K562 (cell line): Measurements from ENCODE around the gene PPAT. TPM values are rescaled to one million over a fixed set of nuclear protein-coding genes. Genes with fewer than 3 reads are reported as not detected.

Source experiments
- CBFB ChIP-seq: sonication (generic); formaldehyde crosslinking; IDR thresholded peaks from 2 replicates; pipeline ENCODE4 v1.4.0; 2020; ENCODE audit warnings: mild to moderate bottlenecking, missing genetic modification reagents
- CCAR2 ChIP-seq: fragments of 200-400 bp; formaldehyde crosslinking; IDR thresholded peaks from 2 replicates; pipeline ENCODE4 v1.6.1; 2017; ENCODE audit warnings: mild to moderate bottlenecking, low read depth, low read length
- HNRNPK ChIP-seq: fragments of 200-400 bp; formaldehyde crosslinking; IDR thresholded peaks from one replicate; pipeline ENCODE4 v1.6.1; 2018; ENCODE audit warnings: mild to moderate bottlenecking, low read depth, low read length; ENCODE audit not compliant: poor library complexity, severe bottlenecking
- MYBL2 ChIP-seq, 2 experiments: fragments of 450-650 bp in 1 of 2; sonication (generic) in 1 of 2; formaldehyde crosslinking in 1 of 2; IDR thresholded peaks; 2 replicates each; pipeline versions ENCODE4 v1.6.1 to v1.8.1; 2017 to 2022; ENCODE audit warnings: borderline replicate concordance in 1 of 2, inconsistent platforms in 1 of 2, low read depth in 1 of 2, mild to moderate bottlenecking in 1 of 2, missing genetic modification reagents in 1 of 2, moderate library complexity in 1 of 2
- MYC ChIP-seq, 2 experiments: fragments of 250-450 bp in 1 of 2; sonication (Bioruptor Pico) in 1 of 2; IDR thresholded peaks; 2 replicates each; pipeline versions ENCODE4 v1.5.1 to v1.6.1; 2012 to 2021; ENCODE audit warnings: low read depth in 2 of 2, borderline replicate concordance in 1 of 2, improper control_type of control experiment in 1 of 2, low read length in 1 of 2, mild to moderate bottlenecking in 1 of 2, moderate library complexity in 1 of 2
- NFATC3 ChIP-seq: fragments of 450-650 bp; IDR thresholded peaks from 2 replicates; pipeline ENCODE4 v1.6.1; 2017; ENCODE audit warnings: mild to moderate bottlenecking
- NFYB ChIP-seq: IDR thresholded peaks from 2 replicates; pipeline ENCODE4 v1.6.1; 2011; ENCODE audit warnings: mild to moderate bottlenecking, moderate library complexity; ENCODE audit not compliant: insufficient read length; ENCODE audit errors: extremely low read depth
- TCF3 ChIP-seq: sonication (generic); formaldehyde crosslinking; IDR thresholded peaks from 2 replicates; pipeline ENCODE4 v1.4.0; 2020; ENCODE audit warnings: mild to moderate bottlenecking, missing genetic modification reagents
- TEAD1 ChIP-seq, 2 experiments: fragments of 450-650 bp in 1 of 2; sonication (generic) in 1 of 2; formaldehyde crosslinking; IDR thresholded peaks; 2 replicates each; pipeline versions ENCODE4 v1.4.0 to v1.8.0; 2020 to 2022; ENCODE audit warnings: mild to moderate bottlenecking in 2 of 2, missing genetic modification reagents in 1 of 2
- XRCC4 ChIP-seq: IDR thresholded peaks from one replicate; pipeline ENCODE4 v1.6.1; 2011; ENCODE audit not compliant: insufficient read depth, insufficient read length; ENCODE audit errors: extremely low read depth
- ZBTB8A ChIP-seq: fragments of 450-650 bp; IDR thresholded peaks from 2 replicates; pipeline ENCODE4 v1.6.1; 2018; ENCODE audit warnings: mild to moderate bottlenecking, moderate library complexity; ENCODE audit not compliant: partially characterized antibody
- ZNF3 ChIP-seq: fragments of 250-450 bp; sonication (Bioruptor Pico); IDR thresholded peaks from 2 replicates; pipeline ENCODE4 v1.5.0; 2021; ENCODE audit warnings: mild to moderate bottlenecking, moderate library complexity
- ZNF408 ChIP-seq: fragments of 250-450 bp; sonication (Bioruptor Pico); IDR thresholded peaks from 2 replicates; pipeline ENCODE4 v1.4.0; 2020; ENCODE audit warnings: low read depth, mild to moderate bottlenecking, moderate library complexity
- polyA plus RNA-seq, 8 experiments: library from polyadenylated mRNA; depleted of rRNA in 4 of 8; stranded (reverse) in 5 of 8; unstranded in 3 of 8; fragments of >200 nt; fragmentation: Nextera tagmentation in 2 of 8; fragmentation: Illumina TruSeq in 1 of 8; extraction: Ambion mirVana in 2 of 8; extraction: Trizol in 1 of 8; gene quantifications; 2 replicates each; pipeline versions ENCODE4 v1.2.1 to v1.2.3, GENCODE V29; 2011 to 2014; ENCODE audit warnings: inconsistent platforms in 1 of 8, missing spikeins in 1 of 8
- total RNA-seq, 7 experiments: library from RNA; depleted of rRNA in 6 of 7; stranded (reverse); fragments of >200 nt in 6 of 7; fragmentation: Illumina TruSeq in 2 of 7; extraction: Trizol in 2 of 7; gene quantifications; 2 replicates each; pipeline versions ENCODE4 v1.2.1 to v1.2.3, GENCODE V29; 2011 to 2021; ENCODE audit warnings: low replicate concordance in 1 of 7
- TF ChIP-seq, protein P1 (sequence below): IDR thresholded peaks from 2 replicates; pipeline ENCODE4 v1.6.1; 2014; ENCODE audit warnings: antibody characterized with exemption
- TF ChIP-seq, protein P2 (sequence below): sonication (generic); formaldehyde crosslinking; IDR thresholded peaks from 2 replicates; pipeline ENCODE4 v1.8.1; 2023; ENCODE audit warnings: missing genetic modification reagents, mild to moderate bottlenecking, borderline replicate concordance
- TF ChIP-seq, protein P3 (sequence below): fragments of 250-450 bp; sonication (Bioruptor Pico); IDR thresholded peaks from 2 replicates; pipeline ENCODE4 v1.5.0; 2021
- TF ChIP-seq, protein P4 (sequence below): fragments of 450-650 bp; IDR thresholded peaks from 2 replicates; pipeline ENCODE4 v1.6.1; 2016; ENCODE audit warnings: missing biosample characterization, missing genetic modification characterization

The PPAT gene
- total and polyA plus RNA-seq, 9 of the 15 experiments (the other 6 are each of a cell fraction or from before 2014, with no cell fraction given) = 36.2 to 75.8 (median 55.5) TPM

DNA sequence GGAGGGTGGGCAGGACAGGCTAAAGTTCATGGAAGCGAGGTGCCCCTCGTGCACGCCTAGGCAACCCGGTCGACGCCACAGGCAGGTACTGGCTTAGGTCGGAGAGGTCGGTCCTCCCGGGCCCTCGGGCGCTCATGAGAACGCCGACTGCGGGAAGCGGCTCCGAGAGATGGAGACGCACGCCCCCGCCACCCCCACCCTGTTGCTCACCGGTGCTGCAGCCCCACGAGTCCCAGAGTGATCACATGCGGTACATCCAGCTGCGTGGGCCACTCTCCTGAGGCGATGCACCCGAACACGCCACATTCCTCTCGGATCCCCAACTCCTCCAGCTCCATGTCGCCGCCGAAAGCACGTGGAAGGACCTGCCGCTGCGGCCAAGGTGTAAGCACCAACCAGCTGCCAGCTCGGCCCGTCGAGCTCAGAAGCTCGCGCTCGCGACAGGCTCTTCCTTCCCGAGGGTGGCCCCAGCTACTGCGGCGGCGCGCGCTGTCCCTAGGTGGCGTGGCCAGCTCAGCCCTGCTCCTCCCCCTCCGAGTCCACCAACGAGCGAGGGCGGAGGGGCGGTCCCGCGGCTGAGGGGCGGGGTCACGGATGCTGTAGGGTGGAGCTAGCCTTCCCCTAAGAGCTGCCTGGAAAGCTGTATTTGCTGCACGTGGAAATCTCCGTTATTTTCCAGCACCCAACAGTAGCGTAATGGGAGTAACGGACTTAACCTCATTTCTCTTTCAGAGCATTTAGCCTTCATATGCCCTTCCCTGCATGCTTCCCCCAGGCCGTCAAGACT is at the start of gene PPAT (continued):
- TF ChIP-seq CBFB (no peak), NFATC3 (peak; percentile 99), NFYB (no peak), XRCC4 (no peak), ZNF408 (CRISPR knock-in tag) (no peak), ZNF3 (no peak), HNRNPK (no peak), MYBL2 (IDR thresholded peaks at IDR 0.05; ENCODE audit: low read depth) (no peak), MYBL2 (CRISPR knock-in tag; IDR thresholded peaks at IDR 0.05; ENCODE audit: borderline replicate concordance) (no peak), ZBTB8A (no peak), MYC (IDR thresholded peaks at IDR 0.05; ENCODE audit: low read depth, low read length) (peak; percentile 93), MYC (CRISPR knock-in tag; IDR thresholded peaks at IDR 0.05; ENCODE audit: borderline replicate concordance, low read depth) (peak; percentile 87; the same call in 1 of the 2 replicates), TCF3 (CRISPR knock-in tag) (no peak), CCAR2 (no peak), TEAD1 (CRISPR knock-in tag; IDR thresholded peaks at IDR 0.05) (peak in 1 of 2 experiments; percentile 88; a peak in 2 of 4 replicates)
- TF ChIP-seq, protein P1, sequence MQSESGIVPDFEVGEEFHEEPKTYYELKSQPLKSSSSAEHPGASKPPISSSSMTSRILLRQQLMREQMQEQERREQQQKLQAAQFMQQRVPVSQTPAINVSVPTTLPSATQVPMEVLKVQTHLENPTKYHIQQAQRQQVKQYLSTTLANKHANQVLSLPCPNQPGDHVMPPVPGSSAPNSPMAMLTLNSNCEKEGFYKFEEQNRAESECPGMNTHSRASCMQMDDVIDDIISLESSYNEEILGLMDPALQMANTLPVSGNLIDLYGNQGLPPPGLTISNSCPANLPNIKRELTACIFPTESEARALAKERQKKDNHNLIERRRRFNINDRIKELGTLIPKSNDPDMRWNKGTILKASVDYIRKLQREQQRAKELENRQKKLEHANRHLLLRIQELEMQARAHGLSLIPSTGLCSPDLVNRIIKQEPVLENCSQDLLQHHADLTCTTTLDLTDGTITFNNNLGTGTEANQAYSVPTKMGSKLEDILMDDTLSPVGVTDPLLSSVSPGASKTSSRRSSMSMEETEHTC = peak; percentile 58; the same call in 1 of the 2 replicates
- TF ChIP-seq, protein P2, sequence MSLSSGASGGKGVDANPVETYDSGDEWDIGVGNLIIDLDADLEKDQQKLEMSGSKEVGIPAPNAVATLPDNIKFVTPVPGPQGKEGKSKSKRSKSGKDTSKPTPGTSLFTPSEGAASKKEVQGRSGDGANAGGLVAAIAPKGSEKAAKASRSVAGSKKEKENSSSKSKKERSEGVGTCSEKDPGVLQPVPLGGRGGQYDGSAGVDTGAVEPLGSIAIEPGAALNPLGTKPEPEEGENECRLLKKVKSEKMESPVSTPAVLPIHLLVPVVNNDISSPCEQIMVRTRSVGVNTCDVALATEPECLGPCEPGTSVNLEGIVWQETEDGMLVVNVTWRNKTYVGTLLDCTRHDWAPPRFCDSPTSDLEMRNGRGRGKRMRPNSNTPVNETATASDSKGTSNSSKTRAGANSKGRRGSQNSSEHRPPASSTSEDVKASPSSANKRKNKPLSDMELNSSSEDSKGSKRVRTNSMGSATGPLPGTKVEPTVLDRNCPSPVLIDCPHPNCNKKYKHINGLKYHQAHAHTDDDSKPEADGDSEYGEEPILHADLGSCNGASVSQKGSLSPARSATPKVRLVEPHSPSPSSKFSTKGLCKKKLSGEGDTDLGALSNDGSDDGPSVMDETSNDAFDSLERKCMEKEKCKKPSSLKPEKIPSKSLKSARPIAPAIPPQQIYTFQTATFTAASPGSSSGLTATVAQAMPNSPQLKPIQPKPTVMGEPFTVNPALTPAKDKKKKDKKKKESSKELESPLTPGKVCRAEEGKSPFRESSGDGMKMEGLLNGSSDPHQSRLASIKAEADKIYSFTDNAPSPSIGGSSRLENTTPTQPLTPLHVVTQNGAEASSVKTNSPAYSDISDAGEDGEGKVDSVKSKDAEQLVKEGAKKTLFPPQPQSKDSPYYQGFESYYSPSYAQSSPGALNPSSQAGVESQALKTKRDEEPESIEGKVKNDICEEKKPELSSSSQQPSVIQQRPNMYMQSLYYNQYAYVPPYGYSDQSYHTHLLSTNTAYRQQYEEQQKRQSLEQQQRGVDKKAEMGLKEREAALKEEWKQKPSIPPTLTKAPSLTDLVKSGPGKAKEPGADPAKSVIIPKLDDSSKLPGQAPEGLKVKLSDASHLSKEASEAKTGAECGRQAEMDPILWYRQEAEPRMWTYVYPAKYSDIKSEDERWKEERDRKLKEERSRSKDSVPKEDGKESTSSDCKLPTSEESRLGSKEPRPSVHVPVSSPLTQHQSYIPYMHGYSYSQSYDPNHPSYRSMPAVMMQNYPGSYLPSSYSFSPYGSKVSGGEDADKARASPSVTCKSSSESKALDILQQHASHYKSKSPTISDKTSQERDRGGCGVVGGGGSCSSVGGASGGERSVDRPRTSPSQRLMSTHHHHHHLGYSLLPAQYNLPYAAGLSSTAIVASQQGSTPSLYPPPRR (CRISPR knock-in tag) = peak; percentile 84; the same call in 1 of the 2 replicates
- TF ChIP-seq, protein P3, sequence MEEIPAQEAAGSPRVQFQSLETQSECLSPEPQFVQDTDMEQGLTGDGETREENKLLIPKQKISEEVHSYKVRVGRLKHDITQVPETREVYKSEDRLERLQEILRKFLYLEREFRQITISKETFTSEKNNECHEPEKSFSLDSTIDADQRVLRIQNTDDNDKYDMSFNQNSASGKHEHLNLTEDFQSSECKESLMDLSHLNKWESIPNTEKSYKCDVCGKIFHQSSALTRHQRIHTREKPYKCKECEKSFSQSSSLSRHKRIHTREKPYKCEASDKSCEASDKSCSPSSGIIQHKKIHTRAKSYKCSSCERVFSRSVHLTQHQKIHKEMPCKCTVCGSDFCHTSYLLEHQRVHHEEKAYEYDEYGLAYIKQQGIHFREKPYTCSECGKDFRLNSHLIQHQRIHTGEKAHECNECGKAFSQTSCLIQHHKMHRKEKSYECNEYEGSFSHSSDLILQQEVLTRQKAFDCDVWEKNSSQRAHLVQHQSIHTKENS = no peak
- TF ChIP-seq, protein P4, sequence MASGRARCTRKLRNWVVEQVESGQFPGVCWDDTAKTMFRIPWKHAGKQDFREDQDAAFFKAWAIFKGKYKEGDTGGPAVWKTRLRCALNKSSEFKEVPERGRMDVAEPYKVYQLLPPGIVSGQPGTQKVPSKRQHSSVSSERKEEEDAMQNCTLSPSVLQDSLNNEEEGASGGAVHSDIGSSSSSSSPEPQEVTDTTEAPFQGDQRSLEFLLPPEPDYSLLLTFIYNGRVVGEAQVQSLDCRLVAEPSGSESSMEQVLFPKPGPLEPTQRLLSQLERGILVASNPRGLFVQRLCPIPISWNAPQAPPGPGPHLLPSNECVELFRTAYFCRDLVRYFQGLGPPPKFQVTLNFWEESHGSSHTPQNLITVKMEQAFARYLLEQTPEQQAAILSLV (tag) = no peak
